Mesendoderm (in vitro differentiated cells): ENCODE results near the gene SEC23IP.
"Not testable (repeated sequence)": the region's sequence is repeated elsewhere in the genome, so short reads cannot be mapped to it uniquely, and the experiment has no call there.

Source experiments
- DNase-seq: peaks from one replicate; pipeline ENCODE4 v3.0.0; 2013
- H2AK5ac ChIP-seq: 2 replicates; pipeline ENCODE4 v1.6.1; 2013; ENCODE audit warnings: low read length, inconsistent platforms
- H2BK120ac ChIP-seq: 2 replicates; pipeline ENCODE4 v1.6.1; 2013; ENCODE audit warnings: low read depth, mild to moderate bottlenecking, low read length, moderate library complexity, mixed read lengths
- H2BK15ac ChIP-seq: replicated peaks from 2 replicates; pipeline ENCODE4 v1.6.1; 2013; ENCODE audit warnings: low read depth, mild to moderate bottlenecking, moderate library complexity
- H2BK5ac ChIP-seq: 2 replicates; pipeline ENCODE4 v1.6.1; 2013; ENCODE audit warnings: low read length, inconsistent platforms
- H3K18ac ChIP-seq: 2 replicates; pipeline ENCODE4 v1.6.1; 2013; ENCODE audit warnings: mild to moderate bottlenecking, low read length, mixed read lengths
- H3K23ac ChIP-seq: one replicate; pipeline ENCODE4 v1.6.1; 2013; ENCODE audit warnings: low read length
- H3K27ac ChIP-seq: 2 replicates; pipeline ENCODE4 v1.5.1; 2013; ENCODE audit warnings: low read depth, mild to moderate bottlenecking, inconsistent platforms, low read length, moderate library complexity
- H3K27me3 ChIP-seq: 2 replicates; pipeline ENCODE4 v1.6.1; 2013; ENCODE audit warnings: low read length, control low read depth, mild to moderate bottlenecking, inconsistent platforms; ENCODE audit not compliant: insufficient read depth, poor library complexity
- H3K36me3 ChIP-seq: 2 replicates; pipeline ENCODE4 v1.6.1; 2013; ENCODE audit warnings: low read length, inconsistent platforms; ENCODE audit not compliant: control insufficient read depth, insufficient read depth
- H3K4ac ChIP-seq: one replicate; pipeline ENCODE4 v1.6.1; 2013; ENCODE audit warnings: low read depth, mild to moderate bottlenecking, low read length, moderate library complexity
- H3K4me1 ChIP-seq: 2 replicates; pipeline ENCODE4 v1.6.1; 2013; ENCODE audit warnings: low read depth, low read length, inconsistent platforms; ENCODE audit not compliant: control insufficient read depth
- H3K4me2 ChIP-seq: 2 replicates; pipeline ENCODE4 v1.6.1; 2013; ENCODE audit warnings: low read length
- H3K4me3 ChIP-seq: 2 replicates; pipeline ENCODE4 v1.5.1; 2013; ENCODE audit warnings: mild to moderate bottlenecking, low read length
- H3K56ac ChIP-seq: one replicate; pipeline ENCODE4 v1.6.1; 2013; ENCODE audit warnings: low read length
- H3K79me1 ChIP-seq: 2 replicates; pipeline ENCODE4 v1.6.1; 2013; ENCODE audit warnings: low read length, inconsistent platforms
- H3K79me2 ChIP-seq: 2 replicates; pipeline ENCODE4 v1.6.1; 2013; ENCODE audit warnings: mild to moderate bottlenecking, low read length; ENCODE audit not compliant: control insufficient read depth, insufficient read depth
- H3K9ac ChIP-seq: 2 replicates; pipeline ENCODE4 v1.6.1; 2013; ENCODE audit warnings: low read length, inconsistent platforms
- H4K5ac ChIP-seq: one replicate; pipeline ENCODE4 v1.6.1; 2013; ENCODE audit warnings: low read length
- H4K8ac ChIP-seq: one replicate; pipeline ENCODE4 v1.6.1; 2013; ENCODE audit warnings: low read depth, mild to moderate bottlenecking, control low read depth, low read length, moderate library complexity
- WGBS: extraction: QIAGEN DNeasy Blood & Tissue Kit; methylation state at CpG from one replicate; pipeline ENCODE4 v1.1.7; 2013; ENCODE audit warnings: low lambda C conversion rate, missing lambda C conversion rate; ENCODE audit not compliant: insufficient coverage; ENCODE audit errors: extremely low coverage; 5-methylcytosine and 5-hydroxymethylcytosine counted together

Gene SEC23IP

GRCh38 chr10:119907695-119908094, 15.2 kb downstream of the SEC23IP start:
- H3K27ac ChIP-seq, H3K4me1 ChIP-seq, H3K4me3 ChIP-seq, H2BK5ac ChIP-seq, H3K79me2 ChIP-seq, H3K4me2 ChIP-seq, H3K79me1 ChIP-seq, H2BK15ac ChIP-seq, H4K8ac ChIP-seq, DNase-seq, H3K4ac ChIP-seq, H3K27me3 ChIP-seq, H3K18ac ChIP-seq, H2BK120ac ChIP-seq, H3K9ac ChIP-seq, H4K5ac ChIP-seq, H3K36me3 ChIP-seq, H2AK5ac ChIP-seq, H3K56ac ChIP-seq, H3K23ac ChIP-seq: not testable (repeated sequence)
- no CpG with 5 or more reads among the region's 7 CpGs for WGBS

- DNase-seq = no peak
- Histone ChIP-seq H4K5ac (no peak overlapping the region), H3K4me3 (no peak overlapping the region), H3K4ac (no peak overlapping the region), H3K27ac (no peak overlapping the region), H3K27me3 (no peaks in the 10 kb centered on the region), H2BK5ac (no peak overlapping the region), H3K56ac (no peak overlapping the region), H3K4me1 (no peaks in the 10 kb centered on the region), H3K23ac (no peak overlapping the region), H3K4me2 (no peak overlapping the region), H3K79me1 (peaks cover 3% of the 10 kb centered on the region), H4K8ac (no peak overlapping the region), H3K9ac (no peak overlapping the region), H3K79me2 (no peaks in the 10 kb centered on the region), H3K18ac (no peak overlapping the region), H2BK15ac (no peak overlapping the region), H2AK5ac (no peak overlapping the region), H2BK120ac (no peak overlapping the region), H3K36me3 (peaks cover 2% of the 10 kb centered on the region)
Observed at GRCh38 chr10:119908166-119908565, 15.6 kb downstream of the SEC23IP start.

- H3K4me3 ChIP-seq = no peak overlapping the region
- no peak overlapping the region for H3K56ac ChIP-seq
- H2BK5ac ChIP-seq = no peak overlapping the region
- no peaks in the 10 kb centered on the region for H3K4me1 ChIP-seq
- no peaks in the 10 kb centered on the region for H3K36me3 ChIP-seq
- no peak for DNase-seq
- H3K79me2 ChIP-seq = no peaks in the 10 kb centered on the region
- no peak overlapping the region for H4K5ac ChIP-seq
- H2BK120ac ChIP-seq = no peak overlapping the region
- no peak overlapping the region for H2AK5ac ChIP-seq
- H3K79me1 ChIP-seq = no peaks in the 10 kb centered on the region
- no peak overlapping the region for H3K4ac ChIP-seq
- no peak overlapping the region for H4K8ac ChIP-seq
- H2BK15ac ChIP-seq = no peak overlapping the region
- no peaks in the 10 kb centered on the region for H3K27me3 ChIP-seq
- no peak overlapping the region for H3K9ac ChIP-seq
- no peak overlapping the region for H3K27ac ChIP-seq
- no CpG with 5 or more reads among the region's 6 CpGs for WGBS
- H3K23ac ChIP-seq = no peak overlapping the region
- H3K18ac ChIP-seq = no peak overlapping the region
- H3K4me2 ChIP-seq = no peak overlapping the region
Observed at GRCh38 chr10:119910689-119911088, 18.2 kb downstream of the SEC23IP start.

GRCh38 chr10:119917777-119918176, 25.2 kb downstream of the SEC23IP start:
- Histone ChIP-seq H2BK120ac (no peak overlapping the region), H3K9ac (no peak overlapping the region), H3K4me3 (no peak overlapping the region), H3K79me1 (peaks cover 3% of the 10 kb centered on the region), H3K4me2 (no peak overlapping the region), H4K5ac (no peak overlapping the region), H3K23ac (no peak overlapping the region), H3K27me3 (no peaks in the 10 kb centered on the region), H2BK15ac (no peak overlapping the region), H3K4ac (no peak overlapping the region), H3K79me2 (no peaks in the 10 kb centered on the region), H3K18ac (no peak overlapping the region), H3K56ac (no peak overlapping the region), H4K8ac (no peak overlapping the region), H2BK5ac (no peak overlapping the region), H3K36me3 (peaks cover 4% of the 10 kb centered on the region), H2AK5ac (no peak overlapping the region), H3K27ac (no peak overlapping the region), H3K4me1 (no peaks in the 10 kb centered on the region)
- DNase-seq = no peak
- WGBS = no CpG with 5 or more reads among the region's 3 CpGs

GRCh38 chr10:119919271-119919670, 26.7 kb downstream of the SEC23IP start:
- Histone ChIP-seq H3K18ac (no peak overlapping the region), H3K27ac (no peak overlapping the region), H3K36me3 (peaks cover 4% of the 10 kb centered on the region), H2BK120ac (no peak overlapping the region), H4K8ac (no peak overlapping the region), H3K79me2 (no peaks in the 10 kb centered on the region), H2AK5ac (no peak overlapping the region), H3K9ac (no peak overlapping the region), H3K79me1 (peaks cover 3% of the 10 kb centered on the region), H4K5ac (no peak overlapping the region), H3K4me3 (no peak overlapping the region), H3K56ac (no peak overlapping the region), H3K23ac (no peak overlapping the region), H3K4me2 (no peak overlapping the region), H3K4ac (no peak overlapping the region), H2BK15ac (no peak overlapping the region), H3K4me1 (no peaks in the 10 kb centered on the region), H3K27me3 (no peaks in the 10 kb centered on the region), H2BK5ac (no peak overlapping the region)
- no CpG with 5 or more reads among the region's 3 CpGs for WGBS
- no peak for DNase-seq

- Histone ChIP-seq H3K36me3 (peaks cover 4% of the 10 kb centered on the region), H2AK5ac (no peak overlapping the region), H3K4me2 (no peak overlapping the region), H3K56ac (no peak overlapping the region), H3K9ac (no peak overlapping the region), H2BK15ac (no peak overlapping the region), H3K27ac (no peak overlapping the region), H3K79me1 (peaks cover 3% of the 10 kb centered on the region), H2BK120ac (no peak overlapping the region), H3K27me3 (no peaks in the 10 kb centered on the region), H4K5ac (no peak overlapping the region), H4K8ac (no peak overlapping the region), H3K79me2 (no peaks in the 10 kb centered on the region), H2BK5ac (no peak overlapping the region), H3K23ac (no peak overlapping the region), H3K4me3 (no peak overlapping the region), H3K18ac (no peak overlapping the region), H3K4me1 (no peaks in the 10 kb centered on the region), H3K4ac (no peak overlapping the region)
- no CpG with 5 or more reads among the region's 1 CpG for WGBS
- no peak for DNase-seq
Observed at GRCh38 chr10:119919826-119920225, 27.3 kb downstream of the SEC23IP start.
